NCI-H1694 treated with DMSO at 0.1 percent for 48 hours (cell line): ENCODE results near the gene TEDC1.

Experiments used
- DNase-seq: peaks from one replicate; lab custom pipeline; 2025; lab: John Stamatoyannopoulos, UW

Gene TEDC1

DNA sequence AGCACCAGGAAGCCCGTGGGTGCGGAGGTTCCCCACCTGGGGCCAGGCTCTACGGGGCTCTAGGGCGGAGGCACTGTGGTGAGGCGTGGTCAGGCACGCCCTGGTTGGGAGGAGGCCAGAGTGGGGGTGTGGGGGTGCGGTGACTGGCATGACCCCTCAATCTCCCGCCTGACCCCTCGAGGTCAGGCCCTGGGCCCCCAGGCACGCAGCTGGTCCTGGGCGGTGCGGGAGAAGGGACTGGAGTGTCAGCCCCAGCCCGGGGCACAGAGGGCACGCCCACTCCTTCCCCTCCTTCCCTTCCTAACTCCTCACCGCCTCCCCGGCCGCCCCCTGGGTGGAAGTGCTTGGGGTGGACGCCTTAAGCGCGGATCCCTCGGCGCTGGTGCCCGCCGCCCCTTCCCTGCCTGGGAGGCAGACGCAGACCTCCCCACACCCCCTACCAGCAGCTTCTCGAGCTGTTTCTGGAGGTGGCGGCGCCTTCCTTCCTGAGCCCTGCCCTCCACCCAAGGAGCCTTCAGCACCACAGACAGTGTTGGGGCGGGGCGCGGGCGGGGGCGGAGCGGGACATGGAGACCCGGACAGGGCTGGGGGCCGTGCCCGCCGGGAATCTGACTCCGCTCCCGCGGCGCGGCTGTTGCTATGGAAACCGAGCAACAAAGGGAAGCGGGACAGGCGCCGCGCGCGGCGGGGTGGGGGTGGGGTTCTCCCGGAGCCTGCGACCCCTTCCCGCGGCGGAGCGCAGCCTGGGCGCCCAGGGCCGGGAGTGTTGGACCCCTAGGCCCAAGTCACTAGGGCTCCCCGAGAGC is 17.2 kb upstream of the TEDC1 start:
- DNase-seq = peak; percentile 57

DNA sequence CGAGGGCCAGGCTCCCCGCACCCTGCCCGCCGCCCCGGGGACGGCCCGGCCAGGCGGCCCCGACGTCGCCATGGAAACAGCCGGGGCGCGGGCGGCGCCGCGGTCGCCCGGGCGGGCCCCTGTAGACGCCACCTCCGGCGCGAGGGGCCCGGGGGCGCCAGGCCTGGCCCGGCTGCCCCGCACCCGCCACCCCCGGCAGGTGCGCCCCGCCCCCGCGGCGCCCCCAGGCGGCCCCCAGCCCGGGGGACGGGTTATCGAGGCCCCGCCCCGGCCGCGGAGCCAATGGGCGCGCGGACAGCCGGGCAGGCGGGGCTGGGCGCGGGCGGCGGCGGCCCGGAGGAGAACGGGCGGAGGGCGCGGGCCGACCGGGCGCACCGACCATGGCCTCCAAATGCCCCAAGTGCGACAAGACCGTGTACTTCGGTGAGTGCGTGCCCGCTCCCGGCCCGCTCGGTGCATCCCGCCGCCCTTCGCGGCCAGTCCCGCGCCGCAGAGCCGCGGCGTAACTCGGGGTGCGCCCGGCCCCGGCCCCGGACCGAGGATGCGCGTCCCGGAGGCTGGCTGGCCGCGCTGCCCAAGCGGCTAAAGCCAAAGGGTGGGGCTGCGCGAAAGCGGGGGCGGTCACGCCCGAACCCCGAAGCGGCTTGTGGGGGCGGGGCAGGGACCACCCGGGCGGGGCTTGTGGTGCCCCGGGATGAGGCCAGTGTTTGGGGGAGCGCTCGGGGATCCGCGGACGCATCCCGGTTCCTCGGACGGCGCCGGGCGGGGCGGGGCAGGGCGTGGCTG is 16.4 kb upstream of the TEDC1 start, which contains the start of gene CRIP2:
TSS of gene CRIP2 (plus strand) at position 339 of the 786 bp plus-strand sequence. CDS start at position 381, 42 bp downstream.
- DNase-seq = peak; percentile 20

DNA sequence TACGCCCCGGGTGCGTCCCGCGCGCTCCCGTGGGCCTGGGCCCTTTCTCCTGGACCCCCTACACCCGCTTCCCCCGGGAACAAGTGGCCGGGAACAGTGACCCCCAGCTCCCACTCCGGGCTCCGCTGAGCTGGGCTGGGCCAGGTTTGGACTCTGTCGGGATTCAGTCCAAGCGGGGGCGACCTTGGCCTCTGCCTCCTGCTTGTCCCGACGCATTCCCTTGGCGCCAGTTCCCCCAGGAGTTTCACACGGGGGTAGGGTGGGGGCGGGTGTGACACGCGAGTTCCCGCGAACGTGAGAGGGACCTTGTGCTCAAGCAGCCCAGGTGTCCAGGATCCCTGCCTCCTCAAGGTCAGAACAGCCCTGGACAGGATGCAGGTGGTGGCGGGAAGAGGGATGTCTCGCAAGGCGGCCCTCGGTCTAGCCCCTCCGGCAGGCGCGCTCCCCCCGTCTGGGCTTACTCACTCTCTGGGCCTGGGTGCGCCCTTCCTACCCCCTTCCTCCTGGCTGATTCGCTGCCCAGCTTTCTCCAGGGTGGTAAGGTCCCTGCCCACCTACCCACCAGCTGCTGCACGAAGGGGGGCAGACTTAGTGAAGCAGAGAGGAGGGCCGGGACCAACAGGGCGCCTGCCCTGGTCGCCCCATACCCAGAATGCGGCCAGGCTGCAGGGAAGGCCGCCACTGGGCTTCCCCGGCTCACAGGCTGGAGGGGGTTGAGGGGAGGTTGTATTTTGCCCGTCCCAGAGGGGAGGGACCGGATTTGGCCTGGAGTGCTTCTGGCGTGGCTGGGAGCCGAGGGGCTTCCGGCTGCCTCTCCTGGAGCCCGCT is 15.6 kb upstream of the TEDC1 start:
- DNase-seq = no peak

DNA sequence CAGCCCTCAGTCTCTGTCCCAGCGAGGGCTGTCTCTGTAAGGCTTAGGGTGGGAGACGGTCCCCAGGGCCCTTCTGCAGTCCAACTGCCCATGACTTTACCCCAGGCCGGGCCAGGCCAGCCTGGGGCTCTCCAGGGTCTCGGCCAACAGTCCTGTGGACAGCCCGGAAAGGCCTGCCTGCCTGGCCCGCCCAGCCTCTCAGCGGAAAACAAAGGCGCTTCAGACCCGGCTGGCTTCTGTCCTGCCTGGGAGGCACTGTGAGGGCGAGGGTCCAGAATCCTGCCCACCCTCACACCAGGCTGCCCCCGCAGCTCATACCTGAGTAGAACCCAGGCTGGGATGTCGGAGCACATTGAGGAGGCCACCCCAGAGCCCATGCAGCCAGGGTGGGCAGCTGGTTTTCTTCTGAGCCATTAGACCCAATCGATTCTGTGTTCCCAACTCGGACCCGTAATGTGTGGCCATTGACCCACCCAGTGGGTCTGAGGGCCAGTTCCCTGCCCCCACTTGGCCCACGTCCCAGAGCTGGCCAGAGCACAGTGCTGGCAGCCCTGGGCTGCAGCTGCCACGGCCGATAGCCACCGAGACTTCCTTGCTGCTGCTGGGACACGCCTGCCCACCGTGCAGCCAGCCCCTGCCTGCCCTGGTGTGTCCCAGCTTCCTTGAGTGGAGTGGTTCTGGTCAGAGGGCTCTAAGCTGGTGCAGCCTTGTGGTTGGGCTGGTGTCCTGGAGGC is 14.8 kb upstream of the TEDC1 start:
- DNase-seq = no peak

DNA sequence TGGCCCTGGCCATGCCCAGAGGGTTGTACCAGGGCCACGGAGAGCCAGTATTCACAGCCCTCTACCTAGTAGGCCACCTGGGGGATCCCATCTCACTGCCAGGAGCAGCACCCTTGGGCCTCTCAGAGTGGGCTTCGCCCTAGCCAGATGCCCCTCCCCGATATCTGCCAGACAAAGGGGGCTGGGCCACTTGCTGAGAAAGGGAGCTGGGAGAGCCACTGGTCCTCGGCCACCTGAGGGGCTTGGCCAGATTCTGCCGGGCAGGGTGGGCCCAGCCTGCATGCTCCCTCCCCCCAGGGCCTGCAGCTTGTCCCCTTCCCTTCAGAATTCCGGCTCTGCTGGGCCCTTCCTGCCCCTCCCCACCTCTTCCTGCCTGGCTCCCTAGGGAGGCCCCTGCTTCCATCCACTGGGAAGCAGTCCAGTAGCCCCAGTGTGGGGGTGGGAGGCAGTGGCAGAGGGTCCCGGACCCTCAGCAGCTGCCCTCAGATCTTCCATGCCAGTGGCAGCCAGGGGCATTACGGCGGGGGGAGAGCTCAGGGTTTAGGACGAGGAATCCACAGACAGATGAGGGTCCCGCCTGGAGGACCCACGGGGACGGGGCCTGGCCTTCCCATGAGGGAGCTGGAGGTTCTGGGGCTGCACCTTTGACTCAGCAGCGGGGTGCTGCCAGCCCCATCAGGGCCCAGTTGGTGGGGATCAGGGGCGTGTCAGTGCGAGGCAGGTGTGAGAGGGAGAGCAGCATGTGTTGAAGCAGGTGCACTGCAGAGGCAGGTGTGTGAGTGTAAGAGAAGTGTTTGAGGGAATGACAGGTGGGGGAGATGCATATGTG is 14.0 kb upstream of the TEDC1 start:
- no peak for DNase-seq

DNA sequence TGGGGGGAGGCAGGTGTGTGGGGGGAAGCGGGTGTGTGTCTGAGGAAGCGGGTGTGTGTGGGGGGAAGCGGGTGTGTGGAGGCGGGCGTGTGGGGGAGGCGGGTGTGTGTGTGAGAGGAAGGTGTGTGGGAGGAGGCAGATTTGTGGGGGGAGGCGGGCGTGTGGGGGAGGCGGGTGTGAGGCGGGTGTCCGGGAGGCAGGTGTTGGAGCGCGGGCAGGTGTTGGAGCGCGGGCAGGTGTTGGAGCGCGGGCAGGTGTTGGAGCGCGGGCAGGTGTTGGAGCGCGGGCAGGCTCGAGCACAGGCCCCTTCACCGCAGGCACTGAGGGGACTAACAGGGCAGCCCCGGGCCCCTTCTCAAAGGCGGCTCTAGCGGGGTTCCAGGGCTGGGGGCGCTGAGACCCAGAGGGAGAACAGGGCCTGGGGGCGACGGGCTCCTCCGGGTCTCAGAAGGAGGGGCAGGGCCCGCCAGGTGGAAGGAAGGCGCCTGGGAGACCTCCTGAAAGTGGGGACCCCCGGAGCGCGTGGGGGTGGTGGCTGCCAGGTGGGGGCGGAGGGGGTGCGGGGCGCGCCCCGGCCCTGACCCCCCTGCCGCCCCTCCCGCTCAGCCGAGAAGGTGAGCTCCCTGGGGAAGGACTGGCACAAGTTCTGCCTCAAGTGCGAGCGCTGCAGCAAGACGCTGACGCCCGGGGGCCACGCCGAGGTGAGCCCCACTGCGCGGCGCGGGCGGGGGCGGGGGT is 13.2 kb upstream of the TEDC1 start:
- DNase-seq = no peak

DNA sequence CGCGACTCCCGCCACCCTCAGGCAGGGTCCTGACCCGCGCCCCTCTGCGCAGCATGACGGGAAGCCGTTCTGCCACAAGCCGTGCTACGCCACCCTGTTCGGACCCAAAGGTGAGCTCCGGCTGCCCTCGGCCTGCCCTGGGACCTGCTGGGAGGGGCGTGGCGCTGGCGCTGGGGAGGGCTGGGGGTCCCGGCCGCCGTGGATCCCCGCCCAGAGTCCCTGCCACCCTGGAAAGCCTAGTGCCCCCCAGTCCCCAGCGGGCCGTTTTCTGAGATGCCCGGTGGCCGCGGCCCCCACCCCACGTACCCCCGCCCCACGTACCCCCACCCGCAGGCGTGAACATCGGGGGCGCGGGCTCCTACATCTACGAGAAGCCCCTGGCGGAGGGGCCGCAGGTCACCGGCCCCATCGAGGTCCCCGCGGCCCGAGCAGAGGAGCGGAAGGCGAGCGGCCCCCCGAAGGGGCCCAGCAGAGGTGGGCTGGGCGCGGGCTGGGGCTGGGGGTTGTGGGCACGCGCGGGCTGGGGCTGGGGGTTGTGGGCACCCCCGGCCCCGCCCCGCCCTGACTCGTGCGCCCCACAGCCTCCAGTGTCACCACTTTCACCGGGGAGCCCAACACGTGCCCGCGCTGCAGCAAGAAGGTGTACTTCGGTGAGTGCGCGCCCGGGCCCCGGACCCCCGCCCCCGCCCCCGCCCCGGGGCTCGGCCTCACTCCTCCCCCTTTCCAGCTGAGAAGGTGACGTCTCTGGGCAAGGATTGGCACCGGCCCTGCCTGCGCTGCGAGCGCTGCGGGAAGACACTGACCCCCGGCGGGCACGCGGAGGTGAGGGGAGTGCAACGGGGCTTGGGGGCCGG is 12.4 kb upstream of the TEDC1 start:
- no peak for DNase-seq

DNA sequence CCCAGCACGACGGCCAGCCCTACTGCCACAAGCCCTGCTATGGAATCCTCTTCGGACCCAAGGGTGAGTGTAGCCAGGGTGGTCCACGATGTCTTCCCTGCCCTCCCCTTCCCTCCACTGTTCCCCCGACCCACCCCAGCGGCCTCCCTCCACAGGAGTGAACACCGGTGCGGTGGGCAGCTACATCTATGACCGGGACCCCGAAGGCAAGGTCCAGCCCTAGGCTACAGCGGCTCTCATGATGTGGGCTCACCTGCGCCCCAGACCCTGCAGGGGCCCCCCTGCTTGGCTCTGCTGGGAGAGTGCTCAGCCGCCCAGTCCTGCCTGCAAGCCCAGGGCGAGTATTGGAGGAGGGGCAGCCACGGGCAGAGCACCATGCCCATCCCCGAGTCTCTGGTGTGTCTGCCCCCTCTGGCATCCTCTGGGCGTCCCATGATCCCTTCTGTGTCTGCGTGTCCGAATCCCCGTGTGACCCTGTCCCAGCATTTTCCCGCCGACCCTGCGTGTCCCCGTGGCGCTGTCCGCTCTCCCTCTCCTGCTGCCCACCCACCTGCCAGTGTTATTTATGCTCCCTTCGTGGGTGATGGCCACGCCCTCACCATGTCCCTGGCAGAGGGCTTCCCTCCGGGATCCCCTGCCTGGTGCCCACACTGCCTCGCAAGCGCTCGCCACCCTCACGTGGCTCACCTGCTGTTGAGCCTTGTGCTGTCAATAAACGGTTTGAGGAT is 11.5 kb upstream of the TEDC1 start:
- no peak for DNase-seq

DNA sequence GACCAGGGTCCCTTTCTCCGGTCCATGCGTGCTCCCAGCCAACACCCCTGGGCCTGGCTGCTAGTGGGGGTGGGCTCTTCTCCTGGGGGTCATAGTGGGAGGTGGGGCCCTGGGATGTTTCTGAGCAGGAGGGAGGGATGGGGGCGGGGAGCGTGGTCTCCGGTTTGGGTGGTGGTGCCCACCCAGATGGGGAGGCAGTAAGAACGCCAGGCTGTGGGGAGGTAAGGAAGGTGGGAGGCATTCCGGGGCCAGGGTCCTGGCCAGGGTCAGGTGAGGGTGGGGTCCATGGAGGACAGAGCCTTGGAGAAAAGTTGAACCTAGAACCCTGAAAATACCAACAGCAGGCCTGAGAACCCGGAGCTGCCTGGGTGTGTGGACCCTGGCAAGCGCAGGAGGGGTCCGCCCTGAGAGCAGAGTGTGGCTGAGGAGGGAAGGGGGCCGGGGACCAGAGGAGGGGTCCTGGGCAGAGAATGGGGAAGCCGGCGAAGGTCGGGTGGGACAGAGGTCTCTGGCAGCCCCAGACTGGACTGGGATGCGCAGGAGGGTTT is 10.8 kb upstream of the TEDC1 start:
- no peak for DNase-seq

DNA sequence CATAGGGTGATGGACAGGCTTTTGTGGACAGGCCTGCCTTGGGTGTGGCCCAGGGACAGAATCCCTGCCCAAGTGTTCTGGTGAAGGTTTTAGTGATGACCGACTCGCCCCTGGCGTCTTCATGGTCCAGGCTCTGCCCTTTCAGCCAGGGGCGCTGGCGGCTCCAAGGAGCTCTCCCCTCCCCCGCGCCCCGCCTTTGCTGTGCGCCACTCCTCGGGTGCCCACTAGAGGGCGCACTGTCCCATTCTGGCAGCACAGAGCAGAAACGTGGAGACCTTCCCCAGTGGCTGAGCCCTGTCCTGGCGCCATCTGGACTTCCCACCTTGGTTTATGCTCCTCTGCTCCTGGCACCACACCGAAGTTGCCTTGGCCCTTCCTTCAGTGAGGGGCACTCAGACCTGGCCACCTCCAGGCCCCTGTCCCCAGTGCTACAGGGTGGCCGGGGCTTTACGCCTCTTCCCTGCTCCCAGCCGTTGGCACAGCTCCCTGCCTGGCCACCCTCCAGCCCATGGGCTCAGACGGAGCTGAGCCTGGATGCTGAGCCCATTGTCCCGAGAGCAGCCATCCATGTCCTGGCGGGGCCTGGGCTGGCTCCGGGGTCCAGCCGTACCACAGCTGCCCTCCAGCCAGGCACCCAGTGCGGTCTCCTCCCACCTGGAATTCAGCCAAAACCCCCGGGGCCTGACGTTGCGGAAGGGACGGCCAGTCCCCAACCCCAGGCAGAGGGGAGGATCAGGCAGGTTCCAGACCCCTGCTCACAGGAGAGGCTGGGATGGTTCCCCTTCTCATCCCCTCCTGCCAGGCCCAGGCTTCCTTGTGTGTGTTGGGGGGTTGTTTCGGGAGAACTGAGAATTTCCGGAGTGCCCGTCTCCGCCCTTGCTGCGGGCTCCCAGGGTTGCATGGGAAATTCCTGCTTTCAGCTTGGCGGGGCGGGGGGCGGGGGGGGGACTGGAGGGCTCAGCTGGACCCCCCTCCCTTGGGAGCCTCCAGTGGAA is 9.9 kb upstream of the TEDC1 start:
- peak; percentile 87 for DNase-seq

DNA sequence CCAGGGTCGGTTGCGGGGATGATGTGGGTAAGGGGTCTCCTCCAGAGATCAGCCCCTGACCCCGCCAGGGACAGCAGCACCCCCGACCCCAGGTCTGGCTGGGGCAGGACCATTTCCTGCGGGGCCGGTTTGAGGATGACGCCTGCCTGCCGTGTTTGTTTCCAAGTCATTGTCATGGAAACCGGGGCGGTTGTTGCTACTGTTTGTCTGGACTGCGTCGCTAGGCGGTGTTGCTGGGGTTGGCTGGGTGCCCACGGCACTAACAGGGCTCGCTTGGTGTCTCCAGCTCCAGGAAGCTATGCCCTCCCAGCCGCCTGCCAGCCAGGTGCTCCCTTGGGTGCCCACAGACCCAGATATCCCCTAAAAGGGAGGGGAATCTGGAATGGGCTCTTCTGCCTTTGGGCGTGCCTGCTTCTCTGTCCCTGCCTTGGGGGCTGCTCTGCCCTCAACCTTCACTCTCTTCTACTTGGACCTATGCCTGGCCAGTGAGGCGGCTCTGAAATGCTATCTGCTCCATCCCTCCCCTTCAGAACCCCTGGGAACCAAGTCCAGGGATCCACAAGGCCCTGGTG is 9.1 kb upstream of the TEDC1 start:
- peak; percentile 98 for DNase-seq

DNA sequence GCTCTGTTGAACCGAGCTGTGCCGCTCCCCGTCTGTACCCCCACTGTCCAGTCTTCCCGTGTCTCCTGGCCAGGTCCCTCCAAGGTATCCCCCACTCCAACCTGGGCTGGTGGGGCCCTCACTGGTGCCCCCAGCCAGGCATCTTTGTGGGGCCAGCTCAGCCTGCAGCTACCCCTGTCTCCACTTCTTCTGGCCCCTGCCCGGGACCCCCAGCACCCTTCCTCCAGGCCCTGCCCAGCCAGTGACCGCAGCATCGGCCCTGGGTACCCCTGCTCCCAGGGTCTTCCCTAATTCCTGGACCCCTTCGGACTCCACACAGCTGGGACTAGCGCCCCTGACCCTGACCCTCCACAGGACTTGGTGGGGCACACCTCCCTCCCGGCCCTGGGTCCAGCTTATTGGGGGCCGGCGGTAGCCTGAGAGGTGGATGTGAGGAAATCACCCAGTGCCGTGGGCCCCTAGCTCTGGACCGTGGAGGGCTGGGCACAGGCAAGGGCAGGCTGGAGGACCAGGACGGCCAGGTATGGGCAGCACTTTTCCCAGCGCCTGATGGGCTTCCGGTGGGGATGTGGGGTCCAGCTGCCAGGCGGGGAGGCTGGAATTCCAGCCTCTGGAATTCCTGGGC is 8.4 kb upstream of the TEDC1 start:
- DNase-seq = no peak

DNA sequence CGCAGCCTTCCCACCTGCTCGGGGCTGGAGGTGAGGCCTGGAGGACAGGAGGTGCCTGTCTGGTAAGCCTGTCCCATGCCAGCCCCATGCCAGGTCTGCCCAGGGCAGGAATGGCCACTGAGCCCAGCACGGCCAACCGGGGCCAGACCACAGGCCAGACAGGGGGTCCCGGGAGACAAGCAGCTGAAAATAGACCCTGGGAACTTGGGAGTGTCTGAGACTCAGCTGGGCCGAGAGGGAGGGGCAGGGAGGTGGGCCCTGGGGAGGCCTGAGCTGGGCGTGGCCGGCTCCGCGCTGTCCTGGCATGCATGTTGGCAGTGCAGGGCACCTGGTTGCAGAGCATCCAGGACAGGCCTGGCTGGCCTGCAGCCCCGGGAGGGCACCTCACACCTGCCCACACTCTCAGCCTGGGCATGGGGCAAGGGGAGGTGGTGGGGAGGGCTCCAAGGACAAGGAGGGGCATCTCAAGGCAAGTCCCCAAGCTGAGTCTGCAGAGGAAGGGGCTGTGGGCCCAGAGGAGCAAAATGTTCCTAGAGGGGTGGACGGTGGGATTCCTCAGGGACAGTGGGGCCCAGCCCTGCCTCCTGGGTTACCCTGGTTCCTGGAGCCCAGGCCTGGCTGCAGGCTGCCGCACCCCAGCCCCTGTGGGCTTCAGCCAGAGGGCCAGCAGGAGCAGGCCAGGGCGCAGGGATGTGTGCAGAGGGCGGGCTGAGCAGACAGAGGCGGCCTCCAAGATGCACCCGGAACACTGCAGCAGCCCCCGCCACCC is 7.6 kb upstream of the TEDC1 start:
- no peak for DNase-seq

DNA sequence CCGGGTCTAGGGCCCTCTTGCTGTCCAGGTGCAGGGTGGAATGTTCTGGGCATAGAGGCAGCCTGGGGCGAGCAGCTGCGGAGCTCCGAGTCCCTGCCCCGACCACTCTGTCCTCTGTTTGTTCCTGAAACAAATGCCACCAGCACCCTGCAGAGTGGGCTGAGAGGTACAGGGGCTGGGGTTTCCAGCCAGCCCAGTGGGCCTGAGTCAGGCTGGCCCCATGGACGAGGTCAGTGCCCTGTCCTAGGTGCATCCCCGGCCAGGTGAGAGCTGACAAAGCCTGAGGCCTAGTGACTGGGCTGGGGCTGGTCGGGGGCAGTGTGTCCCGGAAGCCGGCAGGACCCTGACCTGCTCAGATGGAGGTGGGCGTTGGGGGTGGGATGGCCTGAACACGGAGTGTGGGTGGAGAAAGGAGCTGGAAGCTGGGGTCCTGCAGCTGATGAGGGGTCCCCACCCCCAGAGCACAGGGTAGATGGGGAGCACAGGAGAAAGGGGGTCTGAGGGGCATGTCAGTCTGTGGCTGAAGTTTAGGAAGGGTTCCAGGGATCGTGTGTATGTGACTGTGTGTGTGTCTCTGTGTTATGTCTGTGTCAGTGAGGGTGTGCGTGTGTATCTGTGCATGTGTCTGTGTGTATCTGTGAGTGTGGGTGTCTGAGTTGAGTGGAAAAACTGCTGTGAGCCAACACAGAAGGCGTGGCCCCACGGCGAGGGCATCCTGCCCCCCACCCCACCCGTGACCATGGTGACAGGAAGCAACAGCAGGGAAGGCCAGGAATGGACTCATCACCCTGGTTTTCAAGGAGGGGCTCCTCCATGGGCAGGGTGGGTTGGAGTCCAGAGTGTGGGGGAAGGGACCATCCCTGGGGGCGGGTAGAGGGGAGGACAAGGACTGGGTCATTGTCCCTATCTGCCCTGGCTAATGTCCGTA is 6.7 kb upstream of the TEDC1 start:
- no peak for DNase-seq
